GM10847 (cell line): Measurements from ENCODE around the gene AVPR1A.

Source experiments
- POLR2A ChIP-seq: IDR thresholded peaks from 2 replicates; pipeline ENCODE4 v1.6.1; 2011; ENCODE audit not compliant: insufficient read length; ENCODE audit errors: extremely low read depth

Gene AVPR1A

DNA sequence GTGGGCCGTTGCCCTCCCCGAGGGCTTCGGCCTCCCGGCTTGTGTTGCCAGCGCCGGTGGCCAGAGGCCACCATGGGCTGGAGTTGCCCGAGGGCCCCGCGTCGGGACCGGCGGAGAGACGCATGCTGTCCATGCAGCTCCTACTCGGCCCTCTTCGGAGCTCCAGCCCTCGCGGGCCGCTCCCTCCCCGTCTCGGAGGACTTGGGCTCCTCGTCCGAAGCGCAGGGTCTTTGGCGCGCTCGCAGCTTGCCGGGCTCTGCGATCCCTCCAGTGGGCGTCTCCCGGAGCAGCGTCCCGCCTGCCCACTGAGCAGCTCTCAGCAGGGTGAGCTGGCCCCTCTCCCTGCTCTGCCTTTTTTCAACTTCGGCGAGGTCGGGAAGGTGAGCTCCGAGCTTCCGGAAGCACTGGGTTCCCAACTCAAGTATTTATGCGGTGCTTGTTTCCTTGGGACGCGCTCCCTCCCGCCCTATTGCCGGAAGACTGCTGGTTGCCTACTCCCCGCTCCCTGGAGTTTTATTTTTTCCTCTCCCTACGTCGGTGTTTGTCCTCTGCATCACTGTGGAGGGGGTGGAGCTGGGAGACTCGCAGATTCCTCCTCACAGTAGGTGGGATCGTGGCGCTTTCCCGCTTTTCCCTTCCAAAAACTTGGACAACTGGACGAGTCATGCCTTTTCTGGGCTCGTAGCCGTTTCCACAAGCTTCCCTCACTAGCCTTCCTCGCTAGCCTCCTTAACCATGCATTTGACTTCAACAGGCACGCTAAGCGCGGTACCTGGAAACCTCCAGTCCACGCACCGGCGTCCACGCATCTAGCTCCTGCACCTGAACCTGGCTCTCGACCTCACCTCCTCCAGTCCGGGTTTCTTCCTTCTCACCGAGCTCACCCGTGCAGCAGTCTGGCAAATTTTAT lies at the start of gene AVPR1A:
TSS of gene AVPR1A (minus strand) at position 489 of the 910 bp plus-strand sequence. CDS start at position 124, 365 bp downstream.
- TF ChIP-seq POLR2A, result no peak

DNA sequence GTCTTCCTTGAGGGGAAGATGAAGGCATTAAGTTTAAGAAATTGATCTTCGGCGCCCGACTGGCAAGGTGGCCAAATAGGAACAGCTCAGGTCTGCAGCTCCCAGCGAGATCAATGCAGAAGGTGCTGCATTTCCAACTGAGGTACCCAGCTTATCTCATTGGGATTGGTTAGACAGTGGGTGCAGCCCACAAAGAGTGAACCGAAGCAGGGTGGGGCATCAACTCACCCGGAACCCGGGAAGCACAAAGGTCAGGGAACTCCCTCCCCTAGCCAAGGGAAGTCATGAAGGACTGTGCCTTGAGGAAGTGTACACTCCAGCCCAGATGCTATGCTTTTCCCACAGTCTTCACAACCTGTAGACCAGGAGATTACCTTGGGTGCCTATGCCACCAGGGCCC lies 45.2 kb upstream of the AVPR1A start:
- TF ChIP-seq POLR2A, result no peak

DNA sequence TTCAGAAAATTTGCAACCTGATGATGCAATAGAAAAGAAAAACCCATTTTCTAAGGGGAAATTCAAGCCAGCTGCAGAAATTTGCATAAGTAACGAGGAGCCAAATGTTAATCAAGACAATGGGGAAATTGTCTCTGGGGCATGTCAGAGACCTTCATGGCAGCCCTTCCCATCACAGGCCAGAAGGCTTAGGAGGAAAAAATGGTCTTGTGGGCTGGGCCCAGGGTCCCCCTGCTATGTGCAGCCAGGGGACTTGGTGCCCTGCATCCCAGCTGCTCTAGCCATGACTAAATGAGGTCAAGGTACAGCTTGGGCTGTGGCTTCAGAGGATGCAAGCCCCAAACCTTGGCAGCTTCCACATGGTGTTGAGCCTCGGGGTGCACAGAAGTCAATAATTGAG lies 28.2 kb upstream of the AVPR1A start:
- TF ChIP-seq POLR2A, result no peak

DNA sequence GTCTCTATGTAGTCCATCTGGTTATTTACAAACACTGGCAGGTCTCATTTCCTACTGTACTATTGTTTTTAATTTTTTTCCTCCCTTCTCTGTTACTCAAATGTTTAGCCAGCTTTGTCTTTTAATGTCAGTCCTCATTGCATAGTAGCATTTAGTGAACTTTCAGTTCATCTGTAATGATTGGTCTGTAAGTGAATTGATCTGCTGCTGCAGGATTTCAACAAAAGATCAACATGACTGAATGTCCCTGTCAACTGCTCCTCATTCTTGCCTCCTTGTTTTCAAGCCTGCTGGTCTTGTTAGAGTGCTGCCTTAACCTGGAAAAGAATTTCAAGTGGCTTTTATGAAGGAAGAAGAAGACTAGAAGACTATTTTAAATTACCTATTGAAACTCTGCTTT lies 19.3 kb upstream of the AVPR1A start:
- no peak for TF ChIP-seq POLR2A

DNA sequence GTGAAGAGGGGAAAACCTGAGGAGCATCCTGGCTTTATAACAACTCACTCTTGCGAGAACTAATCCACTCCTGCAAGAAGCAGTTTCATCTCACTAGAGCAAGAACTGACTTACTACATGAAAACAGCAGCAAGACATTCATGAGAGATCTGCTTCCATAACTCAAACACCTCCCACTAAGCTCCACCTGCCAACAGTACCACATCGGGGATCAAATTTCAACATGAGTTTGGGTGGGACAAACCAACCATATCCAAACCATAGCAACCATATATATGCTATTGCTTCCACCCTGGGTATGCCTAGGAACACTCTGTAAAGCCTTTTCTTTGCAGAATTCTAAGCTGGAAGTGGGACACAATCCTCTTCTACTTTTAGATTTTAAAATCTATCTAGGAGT lies 13.9 kb upstream of the AVPR1A start:
- TF ChIP-seq POLR2A, result no peak

DNA sequence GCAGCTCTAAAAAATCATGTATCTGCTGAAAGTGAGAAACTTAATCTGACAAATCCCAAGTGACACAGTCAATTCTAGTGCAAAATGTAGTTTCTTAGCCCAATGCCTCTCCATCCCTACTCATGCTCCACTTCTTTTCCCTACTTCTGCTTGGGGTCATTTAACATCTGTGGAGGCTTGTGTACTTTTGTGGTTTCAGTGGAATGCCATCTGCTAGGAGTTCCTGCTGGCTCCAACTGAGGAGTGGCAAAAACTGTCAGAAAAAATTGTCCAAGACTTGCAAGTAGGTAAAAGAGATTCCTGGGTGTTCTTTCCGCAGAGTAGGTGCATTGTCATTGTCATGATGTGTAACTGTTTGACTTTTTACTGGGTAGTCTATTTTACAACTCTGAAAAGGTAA lies 12.5 kb upstream of the AVPR1A start:
- TF ChIP-seq POLR2A, result no peak

DNA sequence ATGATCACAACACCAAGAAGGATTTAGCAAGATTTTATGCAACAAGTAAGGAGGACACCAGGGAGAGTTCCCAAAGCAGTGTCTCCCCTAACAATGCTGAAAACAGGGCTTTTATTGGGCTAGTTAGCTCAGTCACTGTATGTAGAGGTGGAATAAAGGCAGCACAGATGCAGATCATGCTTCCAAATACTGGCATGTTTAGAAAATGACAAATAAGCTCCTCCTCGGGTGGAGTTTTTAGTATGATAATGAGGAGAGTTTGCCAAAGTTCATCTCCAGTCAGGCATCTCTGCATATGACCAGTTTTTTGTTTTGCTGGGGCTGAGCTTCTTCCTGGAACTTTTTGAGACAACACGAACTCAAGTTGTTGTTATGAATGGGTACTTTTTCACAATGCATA lies 4.4 kb upstream of the AVPR1A start:
- TF ChIP-seq POLR2A, result no peak

DNA sequence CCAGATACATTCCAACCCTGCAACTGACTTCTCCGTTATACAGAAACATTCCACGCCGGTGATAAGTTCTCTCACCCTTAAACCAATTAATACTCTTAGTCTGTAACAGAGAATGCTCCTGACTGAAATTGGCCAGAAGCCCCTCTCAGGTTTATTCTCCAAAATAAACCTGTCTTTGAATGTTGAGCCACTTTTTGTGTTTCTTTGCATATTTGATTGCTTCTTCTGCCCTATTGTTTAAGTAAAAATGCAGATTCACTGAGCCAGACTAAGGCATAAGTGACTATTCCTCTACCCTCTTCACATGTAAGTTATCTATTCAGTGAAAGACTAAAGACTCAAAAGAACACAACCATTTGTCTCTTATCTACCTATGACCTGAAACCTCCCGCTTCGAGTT lies 3.6 kb upstream of the AVPR1A start:
- TF ChIP-seq POLR2A, result no peak

DNA sequence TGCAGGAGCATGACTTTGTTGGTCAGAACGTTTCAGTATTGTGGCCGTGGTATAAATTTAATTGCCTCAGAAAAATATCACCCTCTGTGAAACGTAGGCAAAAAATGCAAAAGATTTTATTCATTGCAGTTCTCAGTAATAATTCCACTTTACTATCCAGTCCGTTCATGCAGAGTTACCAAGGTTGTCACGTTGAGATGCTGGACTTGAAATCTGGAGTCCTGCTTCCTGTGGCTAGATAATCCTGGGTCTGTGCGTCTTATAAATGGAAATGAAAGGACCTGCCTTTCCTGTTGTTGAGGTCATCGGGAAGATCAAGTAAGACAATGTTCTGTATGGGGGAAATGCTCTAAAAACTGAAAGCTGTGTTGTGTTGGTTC lies 1.3 kb upstream of the AVPR1A start:
- TF ChIP-seq POLR2A, result no peak

DNA sequence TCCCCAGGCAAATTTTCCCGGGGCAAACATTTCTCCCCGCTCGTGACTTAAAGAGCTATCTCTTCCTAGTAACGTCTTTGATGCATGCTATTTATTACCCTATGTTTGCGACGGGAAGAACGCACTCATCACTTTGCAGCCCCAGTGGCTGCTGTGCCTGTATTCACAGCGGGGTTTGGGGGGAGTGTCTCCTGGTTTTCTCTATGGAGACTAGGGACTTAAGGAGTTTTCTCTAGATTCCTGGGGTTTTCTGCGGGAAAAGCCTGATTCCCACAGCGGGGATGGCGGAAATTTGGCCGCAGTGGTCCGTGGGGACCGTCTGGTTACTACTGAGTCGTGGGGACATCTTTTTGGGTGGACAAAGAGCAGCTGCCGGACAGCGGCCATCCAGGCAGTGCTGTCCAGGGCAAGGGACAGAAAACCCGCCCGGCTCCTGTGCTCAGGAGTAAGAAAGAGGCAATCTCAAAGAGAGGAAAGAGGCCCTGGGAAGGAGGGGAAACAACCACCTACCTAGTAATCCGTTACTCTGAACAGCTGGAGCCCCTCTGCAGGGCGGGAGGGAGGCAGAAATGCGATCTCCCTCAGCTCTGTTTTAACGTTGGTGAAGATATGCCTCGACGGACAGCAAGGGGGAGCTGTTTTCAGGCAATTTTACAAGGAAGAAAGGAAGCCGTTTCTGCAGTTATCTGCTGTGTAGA lies 771 bp upstream of the AVPR1A start:
- TF ChIP-seq POLR2A, result no peak

DNA sequence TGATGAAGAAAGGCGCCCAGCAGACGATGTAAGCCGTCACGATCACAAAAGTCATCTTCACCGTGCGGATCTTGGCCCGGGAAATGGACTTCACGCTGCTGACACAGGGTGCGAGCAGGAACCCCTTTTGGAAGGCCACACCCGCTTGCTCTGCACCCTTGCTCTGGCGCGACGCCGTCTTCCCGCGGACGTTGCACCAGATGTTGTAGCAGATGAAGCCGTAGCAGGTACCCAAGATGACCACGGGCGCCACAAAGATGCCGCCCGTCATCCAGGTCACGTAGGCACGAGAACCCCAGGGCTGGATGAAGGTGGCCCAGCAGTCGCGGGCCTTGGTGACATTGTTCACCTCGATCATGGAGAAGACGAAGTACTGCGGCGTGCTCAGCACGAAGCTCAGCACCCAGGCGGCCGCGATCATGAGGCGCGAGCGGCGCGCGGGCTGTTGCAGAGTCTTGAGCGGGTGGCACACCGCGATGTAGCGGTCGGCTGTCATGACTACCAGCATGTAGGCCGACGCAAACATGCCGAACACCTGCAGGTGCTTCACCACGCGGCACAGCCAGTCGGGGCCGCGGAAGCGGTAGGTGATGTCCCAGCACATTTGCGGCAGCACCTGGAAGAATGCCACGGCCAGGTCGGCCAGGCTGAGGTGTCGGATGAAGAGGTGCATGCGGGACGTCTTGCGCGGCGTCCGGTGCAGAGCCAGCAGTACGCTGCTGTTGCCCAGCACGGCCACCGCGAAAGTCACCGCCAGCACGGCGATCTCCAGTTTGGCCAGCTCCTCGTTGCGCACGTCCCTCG lies 890 bp downstream of the AVPR1A start:
- TF ChIP-seq POLR2A, result no peak

DNA sequence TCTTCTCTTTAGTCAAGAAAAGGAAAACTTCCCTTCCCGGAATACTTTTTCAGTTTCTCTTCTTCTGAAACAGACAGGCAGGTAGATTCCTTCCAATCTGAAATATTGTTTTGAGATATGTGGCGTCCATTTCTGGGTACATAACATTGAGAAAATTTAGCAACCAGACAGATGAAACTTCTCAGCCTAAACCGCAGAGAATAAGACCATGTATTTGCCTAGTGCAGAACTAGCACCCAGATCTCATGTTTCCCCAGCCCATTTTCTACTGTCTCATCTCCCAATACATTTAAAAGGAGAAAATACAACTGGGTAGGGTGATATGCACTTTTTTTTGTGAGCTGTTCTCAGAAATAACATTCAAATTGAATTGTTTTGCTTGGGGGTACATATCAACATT lies 6.4 kb downstream of the AVPR1A start:
- TF ChIP-seq POLR2A, result no peak

DNA sequence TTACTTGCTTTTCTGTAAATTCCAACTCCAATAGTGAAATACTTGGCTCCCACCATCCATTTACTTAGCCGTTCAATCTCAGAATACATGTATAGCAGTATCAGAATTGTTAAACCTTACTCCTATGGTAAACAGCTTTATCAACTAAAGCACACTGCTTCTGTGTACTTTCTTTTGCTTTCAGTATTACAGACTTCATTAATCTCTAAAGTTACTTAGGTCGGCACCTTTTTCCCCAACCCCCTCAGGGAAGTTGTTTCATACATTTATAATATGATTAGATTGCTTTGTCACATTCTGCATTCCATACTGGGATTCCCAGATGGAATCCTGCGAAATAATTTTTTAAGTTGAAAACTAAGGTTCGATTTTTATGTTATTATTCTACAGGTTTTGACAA lies 12.5 kb downstream of the AVPR1A start:
- no peak for TF ChIP-seq POLR2A

DNA sequence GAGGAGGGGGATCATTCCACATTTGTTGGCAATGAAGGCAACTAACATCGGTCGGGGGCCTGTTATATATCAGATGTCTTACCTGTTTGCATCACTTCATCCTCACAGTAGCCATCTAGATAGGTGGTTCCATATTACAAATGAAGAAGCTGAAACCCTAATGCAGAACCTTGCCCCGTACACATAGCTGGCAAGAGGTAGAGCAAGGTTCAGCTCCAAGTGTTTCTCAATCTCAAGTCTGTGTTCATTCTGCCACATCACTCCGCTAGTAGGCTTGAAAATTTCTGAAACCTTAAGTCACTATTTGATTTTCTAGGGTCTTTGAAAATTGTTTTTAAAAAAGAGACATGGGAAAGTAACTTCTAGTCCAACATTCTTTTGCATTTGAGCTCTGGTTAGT lies 17.0 kb downstream of the AVPR1A start:
- TF ChIP-seq POLR2A, result no peak

DNA sequence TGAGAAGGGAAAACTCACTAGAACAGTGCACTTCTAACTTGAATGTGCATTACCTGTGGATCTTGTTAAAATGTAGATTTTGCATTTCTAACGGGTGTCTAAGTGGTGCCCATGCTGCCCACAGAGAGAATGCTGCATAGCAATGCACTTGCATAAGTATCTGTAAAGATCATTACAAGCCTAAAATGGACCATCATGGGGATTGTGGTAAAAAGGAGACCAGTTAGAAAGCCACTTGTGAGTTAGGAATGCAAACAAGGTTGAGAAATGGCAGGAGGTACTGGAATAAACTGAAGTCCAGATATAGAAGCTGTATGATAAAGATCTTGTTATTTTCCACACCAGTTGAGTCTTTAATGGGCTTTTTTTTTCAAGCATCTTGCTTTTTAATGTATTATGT lies 18.8 kb downstream of the AVPR1A start:
- no peak for TF ChIP-seq POLR2A

DNA sequence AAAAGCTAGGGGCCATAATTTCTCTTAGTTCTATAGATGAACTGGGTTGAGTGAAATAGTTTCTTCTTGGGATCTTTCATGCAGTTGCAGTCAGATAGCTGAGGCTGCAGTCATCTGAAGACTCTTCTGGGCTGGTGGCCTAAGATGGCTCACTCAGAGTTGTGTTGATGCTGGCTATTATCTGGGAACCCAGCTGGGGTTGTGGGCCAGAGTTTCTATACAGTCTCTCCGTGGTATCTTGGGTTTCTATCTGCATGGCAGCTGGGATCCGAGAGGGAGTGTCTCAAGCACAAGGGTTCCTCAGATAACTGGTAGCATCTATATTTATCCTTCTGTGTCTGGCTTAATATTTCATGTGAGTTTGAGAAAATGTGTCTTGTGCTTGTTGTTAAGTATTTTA lies 21.1 kb downstream of the AVPR1A start:
- no peak for TF ChIP-seq POLR2A
